GM19463 (cell line): ENCODE measurements around the gene DTX4.
A peak's percentile ranks its signal among the peaks of the same experiment; 100 is the strongest.
"Not testable (repeated sequence)": the region's sequence is repeated elsewhere in the genome, so short reads cannot be mapped to it uniquely, and the experiment has no call there.

Experiments
- ATAC-seq: cut with Tn5 transposase; IDR thresholded peaks from one replicate; pipeline ENCODE4 v1.9.1; 2021; ENCODE audit warnings: mild to moderate bottlenecking, moderate library complexity; ENCODE audit not compliant: unreplicated experiment

Gene DTX4

GRCh38 chr11:59171508-59172322, at the start of gene DTX4:
Gene DTX4 (plus strand): TSS chr11:59172132. CDS start chr11:59172596, 464 bp downstream.
- ATAC-seq: peak; percentile 62

- ATAC-seq: peak; percentile 99
Observed at GRCh38 chr11:59135648-59136461, 36.1 kb upstream of the DTX4 start.

GRCh38 chr11:59136551-59136950, 35.4 kb upstream of the DTX4 start:
- ATAC-seq: not testable (repeated sequence)

- ATAC-seq: no peak
Observed at GRCh38 chr11:59137190-59137589, 34.7 kb upstream of the DTX4 start.

DNA sequence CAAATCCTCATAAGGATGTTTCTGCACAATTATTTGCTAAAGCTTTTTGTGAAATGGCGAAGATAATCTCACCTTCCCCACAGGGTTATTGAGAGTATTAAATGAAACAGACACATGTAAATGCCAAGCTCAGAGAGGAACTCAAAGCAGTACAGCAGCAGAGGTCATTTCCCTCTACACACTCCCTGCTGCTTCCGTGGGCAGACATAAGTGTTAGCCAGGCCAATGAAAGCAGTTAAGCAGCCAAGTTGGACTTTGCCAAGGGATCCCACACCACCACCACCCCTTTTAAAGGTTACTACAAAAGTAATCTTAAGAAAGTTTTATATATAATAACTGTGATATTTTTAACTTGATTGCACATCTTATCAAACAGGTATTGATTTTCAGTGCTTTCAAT, 33.3 kb upstream of the DTX4 start:
- no peak for ATAC-seq

- no peak for ATAC-seq
Observed at GRCh38 chr11:59141191-59141590, 30.7 kb upstream of the DTX4 start.

GRCh38 chr11:59141673-59142460, 30.1 kb upstream of the DTX4 start:
- no peak for ATAC-seq

DNA sequence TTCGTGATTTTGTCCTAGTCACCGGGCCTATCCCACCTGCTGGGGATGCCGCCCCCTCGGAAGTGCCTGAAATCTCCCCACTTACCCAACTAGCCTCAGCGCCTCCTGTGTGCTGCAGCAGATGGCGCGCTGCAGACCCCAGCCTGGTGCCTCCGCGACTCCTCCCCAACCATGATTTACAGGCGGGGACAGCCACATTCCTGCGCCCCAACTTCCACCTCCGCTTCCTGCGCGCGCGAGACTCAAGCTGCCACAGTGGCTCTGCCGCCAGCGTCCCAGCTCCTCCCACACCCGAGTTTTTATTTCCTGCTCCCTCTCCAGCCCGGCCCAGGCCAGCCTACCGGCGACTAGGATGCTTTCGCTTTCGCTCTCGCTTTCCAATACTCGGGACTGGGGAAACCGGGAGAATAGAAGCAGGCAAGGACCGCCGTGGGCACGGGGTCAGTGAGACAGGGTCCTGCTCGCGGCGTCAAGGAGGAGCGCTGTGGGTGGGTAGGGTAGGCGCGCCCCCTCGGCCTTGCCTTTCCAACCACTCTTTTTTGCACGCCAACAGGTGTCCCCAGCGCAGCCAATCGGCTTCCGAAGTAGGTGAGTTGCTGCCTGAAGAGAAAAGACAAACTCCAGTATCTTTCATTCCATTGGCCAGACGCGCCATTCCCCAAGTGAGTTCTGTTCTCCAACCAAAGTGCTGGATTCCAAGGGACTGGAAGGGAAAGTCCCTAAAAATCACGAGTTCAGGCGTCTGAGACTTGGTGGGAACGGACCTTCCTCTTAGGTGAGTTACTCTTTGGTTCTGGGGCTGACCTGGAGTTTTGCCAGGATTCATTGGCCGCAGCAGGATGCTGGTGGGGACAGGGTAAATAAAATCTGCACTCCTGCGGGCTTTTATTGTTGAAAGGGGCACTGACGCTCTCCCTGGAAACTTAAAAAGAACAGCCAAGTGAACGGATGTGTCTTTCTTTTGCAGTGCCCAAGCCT, 29.1 kb upstream of the DTX4 start, which contains the start of gene FAM111A:
Gene FAM111A, plus strand, starts transcription at position 327 of the 978 bp plus-strand sequence. CDS start 6,017 bp downstream, outside the sequence.
- ATAC-seq: peak; percentile 68

DNA sequence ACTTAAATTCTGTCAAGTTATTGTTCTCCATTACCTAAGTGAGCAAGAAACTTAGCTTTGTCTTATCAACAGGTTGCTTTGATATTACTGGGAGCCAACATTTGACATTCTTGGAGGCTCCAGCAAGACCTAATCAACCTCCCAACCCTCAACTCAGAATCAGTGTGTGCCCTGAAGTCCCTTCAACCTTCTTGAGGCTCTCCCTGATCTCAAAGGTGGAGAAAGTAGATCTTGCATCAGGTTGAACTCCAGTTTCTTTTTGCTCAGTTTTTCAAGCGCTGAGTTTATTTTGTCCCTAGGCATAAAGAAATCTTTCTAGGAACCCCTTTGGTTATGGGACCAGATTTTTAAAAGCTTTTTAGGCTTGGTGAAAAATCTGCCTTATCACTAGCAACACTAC, 27.8 kb upstream of the DTX4 start:
- ATAC-seq: no peak

DNA sequence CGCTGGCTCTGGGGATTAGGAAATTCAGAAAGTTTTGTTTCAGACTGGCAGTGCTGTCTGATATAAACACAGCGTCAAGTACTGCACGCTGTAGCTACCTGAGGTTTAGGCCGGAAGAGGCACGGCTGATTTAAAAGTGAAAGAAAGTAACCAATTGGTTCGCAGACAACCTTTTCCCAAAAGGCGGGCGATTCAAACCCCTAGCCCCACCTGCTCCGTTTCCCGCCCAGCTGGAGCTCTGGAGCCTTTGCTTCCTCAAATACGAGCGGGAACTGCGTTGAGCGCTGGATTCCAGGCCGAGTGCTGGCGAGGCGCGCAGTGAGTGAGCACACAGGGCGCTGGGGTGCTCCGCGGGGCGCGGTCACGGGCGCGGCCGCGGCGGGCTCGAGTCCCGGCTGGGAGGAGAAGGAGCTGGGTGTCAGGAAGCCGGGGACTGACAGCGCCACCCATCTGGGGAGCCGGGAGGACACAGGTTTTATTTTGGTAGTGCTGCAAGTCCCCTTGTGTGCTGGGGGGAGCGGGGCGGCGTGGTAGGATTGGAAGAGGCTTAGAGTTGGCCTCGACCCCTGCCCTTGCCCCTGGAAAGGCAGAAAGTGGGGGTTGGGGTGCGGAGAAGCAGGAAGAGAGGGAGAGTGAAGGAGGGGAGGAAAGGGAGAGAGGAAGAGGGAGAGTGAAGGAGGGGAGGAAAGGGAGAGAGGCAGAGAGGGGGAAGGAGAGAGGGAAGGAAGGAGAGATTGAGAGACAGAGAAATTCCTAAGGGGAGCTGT, 27.2 kb upstream of the DTX4 start:
- ATAC-seq: peak; percentile 53

GRCh38 chr11:59145534-59145933, 26.4 kb upstream of the DTX4 start:
- no peak for ATAC-seq

- ATAC-seq: peak; percentile 44
Observed at GRCh38 chr11:59151761-59152160, 20.2 kb upstream of the DTX4 start.

DNA sequence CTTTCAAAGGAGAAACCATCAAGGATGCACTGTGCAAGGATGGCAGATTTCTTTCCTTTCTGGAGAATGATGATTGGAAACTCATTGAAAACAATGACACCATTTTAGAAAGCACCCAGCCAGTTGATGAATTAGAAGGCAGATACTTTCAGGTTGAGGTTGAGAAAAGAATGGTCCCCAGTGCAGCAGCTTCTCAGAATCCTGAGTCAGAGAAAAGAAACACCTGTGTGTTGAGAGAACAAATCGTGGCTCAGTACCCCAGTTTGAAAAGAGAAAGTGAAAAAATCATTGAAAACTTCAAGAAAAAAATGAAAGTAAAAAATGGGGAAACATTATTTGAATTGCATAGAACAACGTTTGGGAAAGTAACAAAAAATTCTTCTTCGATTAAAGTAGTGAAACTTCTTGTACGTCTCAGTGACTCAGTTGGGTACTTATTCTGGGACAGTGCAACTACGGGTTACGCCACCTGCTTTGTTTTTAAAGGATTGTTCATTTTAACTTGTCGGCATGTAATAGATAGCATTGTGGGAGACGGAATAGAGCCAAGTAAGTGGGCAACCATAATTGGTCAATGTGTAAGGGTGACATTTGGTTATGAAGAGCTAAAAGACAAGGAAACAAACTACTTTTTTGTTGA, 19.5 kb upstream of the DTX4 start:
- peak; percentile 81 for ATAC-seq

DNA sequence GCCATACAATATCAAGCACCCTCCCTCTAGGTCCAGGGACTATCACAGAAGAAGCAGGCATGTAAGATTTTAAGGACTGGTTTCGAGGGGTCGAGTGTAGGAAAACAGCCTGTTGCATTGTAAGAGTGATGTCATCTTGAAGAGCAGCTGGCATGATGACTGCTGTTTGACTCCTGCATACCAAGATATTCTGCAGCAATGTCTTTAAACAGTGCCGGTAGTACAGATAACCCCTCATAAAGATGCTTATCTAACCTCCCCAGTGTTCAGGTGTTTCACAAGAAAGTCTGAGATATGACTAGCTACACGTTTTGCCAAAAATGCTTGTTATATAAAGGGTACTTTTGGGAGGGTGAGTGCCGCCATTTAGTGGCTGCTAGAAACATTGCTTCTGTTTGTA, 17.3 kb upstream of the DTX4 start:
- no peak for ATAC-seq

- no peak for ATAC-seq
Observed at GRCh38 chr11:59157433-59157832, 14.5 kb upstream of the DTX4 start.

DNA sequence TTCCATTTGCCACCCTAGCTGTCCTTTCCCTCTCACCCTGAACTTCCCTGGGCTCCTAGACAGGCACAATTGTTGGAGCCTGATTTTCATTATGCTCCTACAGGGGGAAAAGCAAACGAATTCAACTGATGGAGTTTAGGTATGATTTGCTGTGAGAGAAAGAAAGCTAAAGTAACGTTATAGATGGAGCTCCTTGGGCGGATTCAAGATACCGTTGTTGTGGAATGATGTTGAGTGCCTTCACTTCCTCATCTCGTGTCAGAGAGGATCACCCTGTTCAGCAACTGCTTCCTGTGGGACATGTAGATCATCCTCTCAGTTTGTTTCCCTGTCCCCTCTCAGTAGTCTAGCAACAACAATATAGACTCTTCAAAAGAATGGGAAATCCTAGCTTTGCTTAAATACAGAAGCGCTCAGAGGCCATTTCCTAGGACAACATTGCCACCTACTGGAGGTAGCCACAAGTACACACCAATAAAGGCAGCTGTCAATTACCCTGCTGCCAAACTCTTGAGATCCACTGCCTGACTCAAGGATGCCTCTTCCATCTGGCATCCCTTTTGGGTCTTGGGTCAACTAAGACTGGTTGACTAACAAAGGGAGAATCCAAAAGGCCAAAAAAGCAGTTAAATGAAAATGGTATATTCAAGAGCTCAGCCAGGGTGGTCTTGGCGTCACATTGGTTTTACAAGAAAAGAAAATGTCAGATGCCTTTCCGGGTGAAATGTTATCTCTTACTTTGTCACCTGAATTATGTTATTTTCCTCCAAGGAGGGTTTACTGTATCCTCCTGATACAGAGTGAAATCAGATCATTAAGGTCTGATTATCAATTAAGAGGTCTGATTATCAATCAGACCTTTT, 13.5 kb upstream of the DTX4 start:
- ATAC-seq: peak; percentile 91

DNA sequence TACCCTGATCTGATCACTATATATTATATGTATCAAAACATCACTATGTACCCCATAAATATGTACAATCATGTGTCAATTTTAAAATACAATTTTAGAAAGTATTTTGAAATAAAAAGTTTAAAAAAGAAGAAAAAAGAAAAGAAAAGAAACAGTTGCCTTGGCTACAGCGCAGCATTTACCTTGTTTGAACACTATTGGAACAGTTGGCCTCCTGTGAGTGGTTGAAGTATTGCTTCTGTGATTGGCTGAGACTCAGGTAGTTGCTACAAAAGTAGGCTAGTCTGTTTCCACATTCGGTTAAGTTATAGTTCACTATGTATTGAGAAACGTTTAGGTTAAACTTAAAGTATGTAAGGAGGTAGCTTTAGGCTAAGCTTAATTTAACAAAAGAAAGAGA, 7.9 kb upstream of the DTX4 start:
- ATAC-seq: no peak
